Measurements from ENCODE around the gene C1QTNF12.

GRCh38 chr1:1239614-1240347 lies 6.7 kb downstream of the C1QTNF12 start:
- TF ChIP-seq EZH2phosphoT487 (IDR thresholded peaks at IDR 0.05; ENCODE audit: insufficient read depth, low read depth) (no peak), EZH2 (IDR thresholded peaks at IDR 0.05; ENCODE audit: insufficient read depth, poor library complexity, severe bottlenecking) (no peak)

Data from GM23248 (cell line).